ENCODE results near the gene SLC8A2. TPM values are rescaled to one million over a fixed set of nuclear protein-coding genes. Genes with fewer than 3 reads are reported as not detected.

The SLC8A2 gene
- total and polyA plus RNA-seq, 2 of the 8 experiments (the other 6 are each of a cell fraction or from before 2014, with no cell fraction given): 7.3 to 12.4 TPM

GRCh38 chr19:47491358-47492136, 19.9 kb upstream of the SLC8A2 start:
- H3K23me2 ChIP-seq (ENCODE audit: low read depth, low read length): peaks cover 6% of the 10 kb centered on the region; the same call in 1 of the 2 replicates
- no peak overlapping the region for H3K56ac ChIP-seq (replicated peaks; ENCODE audit: insufficient read length, low read depth, low read length)
- H3K4me3 ChIP-seq (ENCODE audit: extremely low read depth in 1 of 4, insufficient read depth in 2 of 4, low read depth in 3 of 4, low read length in 4 of 4): no peak overlapping the region
- no peaks in the 10 kb centered on the region for H3K79me2 ChIP-seq (ENCODE audit: control insufficient read depth in 1 of 2, insufficient read depth in 2 of 2, low read length in 2 of 2)
- no peak overlapping the region for H4K91ac ChIP-seq (replicated peaks; ENCODE audit: insufficient read length, low read length)
- H3K79me1 ChIP-seq (ENCODE audit: low read depth, low read length): no peaks in the 10 kb centered on the region
- H2AK5ac ChIP-seq (ENCODE audit: low read depth, low read length): no peak overlapping the region
- H4K20me1 ChIP-seq (replicated peaks in 1 of 2; ENCODE audit: control insufficient read depth in 1 of 2, insufficient read depth in 2 of 2, low read length in 2 of 2): peaks cover 0 to 11% of the 10 kb centered on the region in 2 experiments
- DNase-seq (ENCODE audit: low read depth in 1 of 2, low spot score in 2 of 2) (no peak), FAIRE-seq (no peak)
- WGBS, 2 experiments (ENCODE audit: extremely low coverage in 1 of 2, insufficient coverage in 1 of 2, insufficient read length in 1 of 2, insufficient replicate concordance in 2 of 2, low coverage in 1 of 2, low lambda C conversion rate in 2 of 2, missing lambda C conversion rate in 1 of 2): 91% methylated on average over 21 of the region's 22 CpGs; no CpG with 5 or more reads in 1 of the 2 experiments
- no peak overlapping the region for H3K9ac ChIP-seq (replicated peaks in 1 of 4; ENCODE audit: extremely low read depth in 1 of 4, low read depth in 3 of 4, low read length in 3 of 4)
- H3K4ac ChIP-seq (replicated peaks; ENCODE audit: insufficient read length, low read depth, low read length): no peak overlapping the region
- no peak overlapping the region for H2BK15ac ChIP-seq (ENCODE audit: low read length)
- H3K4me1 ChIP-seq (replicated peaks in 1 of 4; ENCODE audit: control insufficient read depth in 3 of 4, insufficient read depth in 4 of 4, low read length in 3 of 4): peaks cover 0 to 4% (median 1%) of the 10 kb centered on the region in 4 experiments; a peak in 2 of 7 replicates
- no peak overlapping the region; the same call in 1 of the 2 replicates for H4K8ac ChIP-seq (ENCODE audit: extremely low read depth, insufficient read depth, low read length)
- H2BK5ac ChIP-seq (ENCODE audit: low read depth, low read length): no peak overlapping the region; the same call in 1 of the 2 replicates
- no peak overlapping the region for H2AFZ ChIP-seq (ENCODE audit: low read length)
- H3K27ac ChIP-seq (ENCODE audit: low read depth, low read length): no peak overlapping the region
- H4K5ac ChIP-seq (ENCODE audit: insufficient read length, low read depth, low read length): no peak overlapping the region
- no peak overlapping the region for H3K23ac ChIP-seq (ENCODE audit: insufficient read length)
- ChIA-PET POLR2A (ENCODE audit: partially characterized antibody) (interaction anchor here (0.6 to 2.4 kb wide), 6 partner anchors 10 to 212 kb away, joined by 3 to 11 read pairs (median 4); no protein-coding TSS in a partner anchor), CTCF (ENCODE audit: partially characterized antibody) (interaction anchor here (0.5 to 2.5 kb wide), 11 partner anchors 9 to 224 kb away, joined by 3 to 9 read pairs (median 5); no protein-coding TSS in a partner anchor)
- no peak overlapping the region for H3K14ac ChIP-seq (ENCODE audit: insufficient read length)
- H3K9me3 ChIP-seq (ENCODE audit: insufficient read depth in 2 of 2, low read depth in 1 of 2, low read length in 1 of 2): no peaks in the 10 kb centered on the region
- no peak overlapping the region for H3K4me2 ChIP-seq (ENCODE audit: insufficient read depth in 1 of 2, low read depth in 2 of 2, low read length in 2 of 2)
- H3K36me3 ChIP-seq (ENCODE audit: control insufficient read depth in 2 of 4, insufficient read depth in 4 of 4, low read length in 3 of 4): peaks cover 3 to 6% (median 5%) of the 10 kb centered on the region in 4 experiments; a peak in 4 of 8 replicates
- H2BK20ac ChIP-seq (ENCODE audit: low read length): no peak overlapping the region
- H3K18ac ChIP-seq (ENCODE audit: extremely low read depth, low read length): no peak overlapping the region
- H2BK12ac ChIP-seq (ENCODE audit: low read depth, low read length): no peak overlapping the region
- H3K27me3 ChIP-seq (replicated peaks in 1 of 4; ENCODE audit: control insufficient read depth in 3 of 4, extremely low read depth in 1 of 4, insufficient read depth in 3 of 4, low read length in 3 of 4): no peaks in the 10 kb centered on the region
- H2BK120ac ChIP-seq (replicated peaks; ENCODE audit: low read depth, low read length): no peak overlapping the region
- no peak for TF ChIP-seq POU5F1 (IDR thresholded peaks at IDR 0.05; ENCODE audit: low read depth, low read length)
